ENCODE data around the gene EYA3.

EYA3 gene

GRCh38 chr1:28088168-28088961 is at the start of gene EYA3:
TSS of gene EYA3 (minus strand) at chr1:28088610. CDS start at chr1:28058026, 30,584 bp downstream.
- TF ChIP-seq CSRNP3 (CRISPR knock-in tag; IDR thresholded peaks at IDR 0.05) = no peak
- TF ChIP-seq BACH2 (CRISPR knock-in tag; IDR thresholded peaks at IDR 0.05; ENCODE audit: borderline replicate concordance) = no peak
- TF ChIP-seq, protein P1, sequence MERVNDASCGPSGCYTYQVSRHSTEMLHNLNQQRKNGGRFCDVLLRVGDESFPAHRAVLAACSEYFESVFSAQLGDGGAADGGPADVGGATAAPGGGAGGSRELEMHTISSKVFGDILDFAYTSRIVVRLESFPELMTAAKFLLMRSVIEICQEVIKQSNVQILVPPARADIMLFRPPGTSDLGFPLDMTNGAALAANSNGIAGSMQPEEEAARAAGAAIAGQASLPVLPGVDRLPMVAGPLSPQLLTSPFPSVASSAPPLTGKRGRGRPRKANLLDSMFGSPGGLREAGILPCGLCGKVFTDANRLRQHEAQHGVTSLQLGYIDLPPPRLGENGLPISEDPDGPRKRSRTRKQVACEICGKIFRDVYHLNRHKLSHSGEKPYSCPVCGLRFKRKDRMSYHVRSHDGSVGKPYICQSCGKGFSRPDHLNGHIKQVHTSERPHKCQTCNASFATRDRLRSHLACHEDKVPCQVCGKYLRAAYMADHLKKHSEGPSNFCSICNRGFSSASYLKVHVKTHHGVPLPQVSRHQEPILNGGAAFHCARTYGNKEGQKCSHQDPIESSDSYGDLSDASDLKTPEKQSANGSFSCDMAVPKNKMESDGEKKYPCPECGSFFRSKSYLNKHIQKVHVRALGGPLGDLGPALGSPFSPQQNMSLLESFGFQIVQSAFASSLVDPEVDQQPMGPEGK (CRISPR knock-in tag; IDR thresholded peaks at IDR 0.05; ENCODE audit: borderline replicate concordance) = no peak
- no peak for TF ChIP-seq PPARA (CRISPR knock-in tag; IDR thresholded peaks at IDR 0.05; ENCODE audit: borderline replicate concordance)
- TF ChIP-seq TSHZ2 (CRISPR knock-in tag; IDR thresholded peaks at IDR 0.05) = no peak
- no peak for TF ChIP-seq SNAI2 (CRISPR knock-in tag; IDR thresholded peaks at IDR 0.05)
- TF ChIP-seq ZFP3 (CRISPR knock-in tag; IDR thresholded peaks at IDR 0.05) = no peak
- peak; percentile 98 for ATAC-seq

DNA sequence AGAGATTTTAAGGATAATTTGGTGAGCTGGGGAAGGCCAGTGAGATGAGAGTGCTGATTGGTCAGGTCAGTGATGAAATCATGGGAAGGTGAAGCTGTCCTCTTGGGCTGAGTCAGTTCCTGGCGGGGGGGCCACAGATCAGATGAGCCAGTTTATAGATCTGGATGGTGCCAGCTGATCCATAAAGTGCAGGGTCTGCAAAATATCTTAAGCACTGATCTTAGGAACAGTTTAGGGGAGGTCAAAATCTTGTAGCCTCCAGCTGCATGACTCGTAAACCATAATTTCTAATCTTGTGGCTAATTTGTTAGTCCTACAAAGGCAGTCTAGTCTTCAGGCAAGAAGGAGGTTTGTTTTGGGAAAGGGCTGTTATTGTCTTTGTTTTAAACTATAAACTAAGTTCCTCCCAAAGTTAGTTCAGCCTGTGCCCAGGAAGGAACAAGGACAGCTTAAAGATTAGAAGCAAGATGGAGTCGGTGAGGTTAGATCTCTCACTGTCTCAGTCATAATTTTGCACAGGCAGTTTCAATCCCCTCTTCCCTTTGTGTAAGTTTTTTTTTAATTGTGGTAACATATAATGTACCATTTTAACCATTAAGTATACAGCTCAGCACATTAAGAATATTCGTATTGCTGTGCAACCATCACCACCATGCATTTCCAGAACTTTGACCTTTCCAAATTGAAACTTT is 48.7 kb upstream of the EYA3 start:
- ATAC-seq = no peak
- TF ChIP-seq ZNF565 (CRISPR knock-in tag; conservative IDR thresholded peaks at IDR 0.05; ENCODE audit: low read depth) = no peak
- no peak for TF ChIP-seq CSRNP3 (CRISPR knock-in tag; IDR thresholded peaks at IDR 0.05)
- no peak for TF ChIP-seq ZNF70 (CRISPR knock-in tag; IDR thresholded peaks at IDR 0.05)
- no peak for TF ChIP-seq ZFP3 (CRISPR knock-in tag; IDR thresholded peaks at IDR 0.05)
- TF ChIP-seq ZNF8 (CRISPR knock-in tag; IDR thresholded peaks at IDR 0.05) = no peak
- no peak for TF ChIP-seq ISL1 (CRISPR knock-in tag; IDR thresholded peaks at IDR 0.05)
- TF ChIP-seq RARB (CRISPR knock-in tag; IDR thresholded peaks at IDR 0.05) = no peak
- no peak for TF ChIP-seq GLIS3 (CRISPR knock-in tag; IDR thresholded peaks at IDR 0.05)
- no peak for TF ChIP-seq ESRRG (CRISPR knock-in tag; IDR thresholded peaks at IDR 0.05)
- TF ChIP-seq TOX (CRISPR knock-in tag; IDR thresholded peaks at IDR 0.05; ENCODE audit: borderline replicate concordance) = no peak

DNA sequence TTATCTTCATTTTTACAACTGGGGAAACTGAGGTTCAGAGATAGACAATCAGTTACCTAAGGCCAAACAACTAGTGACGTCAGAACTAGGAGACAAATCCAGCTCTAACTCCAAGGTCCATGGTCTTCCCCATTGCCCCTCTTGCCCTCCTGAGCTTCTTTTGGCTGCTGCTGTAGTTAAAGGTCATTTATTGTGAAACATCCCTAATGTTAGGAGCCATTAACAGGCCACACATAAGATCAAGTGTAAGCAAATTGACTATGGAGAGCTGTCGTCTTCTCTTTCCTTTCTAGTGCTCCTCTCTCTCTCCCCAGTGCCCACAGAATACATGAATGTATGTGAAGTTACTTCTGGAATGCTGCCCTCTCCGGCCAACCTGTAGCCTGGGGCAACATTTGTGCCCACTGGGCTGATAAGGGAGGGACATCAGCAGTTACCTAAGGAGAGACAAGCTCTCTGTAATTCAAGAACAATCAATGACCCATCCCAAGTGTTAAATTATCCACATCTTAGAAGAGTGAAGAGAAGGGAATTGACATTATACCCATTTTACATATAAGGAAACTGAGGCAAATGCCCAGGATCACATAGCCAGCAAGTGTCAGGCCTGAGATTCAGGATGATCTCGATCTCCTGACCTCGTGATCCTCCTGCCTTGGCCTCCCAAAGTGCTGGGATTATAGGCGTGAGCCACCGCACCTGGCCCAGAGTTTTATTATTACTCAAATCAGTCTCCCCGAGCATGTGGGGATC is 47.9 kb upstream of the EYA3 start:
- TF ChIP-seq PPARA (CRISPR knock-in tag; IDR thresholded peaks at IDR 0.05; ENCODE audit: borderline replicate concordance) (no peak), ESRRG (CRISPR knock-in tag; IDR thresholded peaks at IDR 0.05) (no peak), ZC3H10 (CRISPR knock-in tag; IDR thresholded peaks at IDR 0.05) (no peak), ISL1 (CRISPR knock-in tag; IDR thresholded peaks at IDR 0.05) (no peak), TCF4 (CRISPR knock-in tag; IDR thresholded peaks at IDR 0.05; ENCODE audit: borderline replicate concordance) (no peak), OSR1 (CRISPR knock-in tag; IDR thresholded peaks at IDR 0.05) (no peak), ZNF8 (CRISPR knock-in tag; IDR thresholded peaks at IDR 0.05) (no peak), ARNTL (CRISPR knock-in tag; IDR thresholded peaks at IDR 0.05; ENCODE audit: borderline replicate concordance, low read depth) (no peak), CREB5 (CRISPR knock-in tag; IDR thresholded peaks at IDR 0.05; ENCODE audit: low read depth) (no peak), TSHZ2 (CRISPR knock-in tag; IDR thresholded peaks at IDR 0.05) (no peak), ZFP3 (CRISPR knock-in tag; IDR thresholded peaks at IDR 0.05) (no peak)
- TF ChIP-seq, protein P1 (CRISPR knock-in tag; IDR thresholded peaks at IDR 0.05; ENCODE audit: borderline replicate concordance) = no peak
- no peak for ATAC-seq

Data from SK-N-SH treated with all-trans-retinoic acid at 6 μM for 48 hours (cell line).